ENCODE results near the gene ARHGEF28.

DNA sequence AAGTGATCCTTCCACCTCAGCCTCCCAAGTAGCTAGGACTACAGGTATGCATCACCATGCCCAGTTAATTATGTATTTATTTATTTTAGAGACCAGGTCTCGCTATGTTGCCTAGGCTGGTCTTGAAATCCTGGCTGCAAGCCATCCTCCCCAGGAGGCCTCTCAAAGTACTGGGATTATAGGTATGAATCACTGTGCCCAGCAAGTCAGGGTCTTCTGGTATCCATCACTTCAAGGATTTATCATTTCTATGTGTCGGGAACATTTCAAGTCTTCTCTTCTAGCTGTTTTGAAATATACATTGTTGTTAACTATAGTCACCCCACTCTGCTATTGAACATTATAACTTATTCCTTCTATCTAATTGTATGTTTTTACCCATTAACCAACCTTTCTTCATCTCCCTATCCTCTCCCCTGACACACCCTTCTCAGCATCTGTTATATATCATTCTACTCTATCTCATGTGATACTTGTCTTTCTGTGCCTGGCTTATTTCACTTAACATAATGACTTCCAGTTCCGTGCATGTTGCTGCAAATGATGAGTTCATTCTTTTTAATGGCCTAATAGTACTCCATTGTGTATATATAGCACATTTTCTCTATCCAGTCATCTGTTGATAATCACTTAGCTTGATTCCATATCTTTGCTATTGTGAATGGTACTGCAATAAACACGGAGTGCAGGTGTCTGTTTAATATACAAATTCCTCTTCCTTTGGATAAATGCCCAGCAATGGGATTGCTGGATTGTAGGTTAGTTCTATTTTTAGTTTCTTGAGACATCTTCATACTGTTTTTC, 34.1 kb upstream of the ARHGEF28 start:
- TF ChIP-seq, protein P1, sequence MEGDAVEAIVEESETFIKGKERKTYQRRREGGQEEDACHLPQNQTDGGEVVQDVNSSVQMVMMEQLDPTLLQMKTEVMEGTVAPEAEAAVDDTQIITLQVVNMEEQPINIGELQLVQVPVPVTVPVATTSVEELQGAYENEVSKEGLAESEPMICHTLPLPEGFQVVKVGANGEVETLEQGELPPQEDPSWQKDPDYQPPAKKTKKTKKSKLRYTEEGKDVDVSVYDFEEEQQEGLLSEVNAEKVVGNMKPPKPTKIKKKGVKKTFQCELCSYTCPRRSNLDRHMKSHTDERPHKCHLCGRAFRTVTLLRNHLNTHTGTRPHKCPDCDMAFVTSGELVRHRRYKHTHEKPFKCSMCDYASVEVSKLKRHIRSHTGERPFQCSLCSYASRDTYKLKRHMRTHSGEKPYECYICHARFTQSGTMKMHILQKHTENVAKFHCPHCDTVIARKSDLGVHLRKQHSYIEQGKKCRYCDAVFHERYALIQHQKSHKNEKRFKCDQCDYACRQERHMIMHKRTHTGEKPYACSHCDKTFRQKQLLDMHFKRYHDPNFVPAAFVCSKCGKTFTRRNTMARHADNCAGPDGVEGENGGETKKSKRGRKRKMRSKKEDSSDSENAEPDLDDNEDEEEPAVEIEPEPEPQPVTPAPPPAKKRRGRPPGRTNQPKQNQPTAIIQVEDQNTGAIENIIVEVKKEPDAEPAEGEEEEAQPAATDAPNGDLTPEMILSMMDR (IDR thresholded peaks at IDR 0.05) = no peak
- TF ChIP-seq EP300 (IDR thresholded peaks at IDR 0.05) (no peak), POLR2AphosphoS5 (IDR thresholded peaks at IDR 0.05) (no peak)
